Naive thymus-derived CD4-positive, alpha-beta T cell (primary cell): ENCODE data around the gene FCHO2. TPM values are rescaled to one million over a fixed set of nuclear protein-coding genes. Genes with fewer than 3 reads are reported as not detected.

ENCODE experiments used
- ATAC-seq: fragments of 150-1000 bp; cut with Tn5 transposase; 2 replicates; pipeline ENCODE4 v1.10.0; 2021; ENCODE audit warnings: mild to moderate bottlenecking, moderate library complexity
- CTCF ChIA-PET: fragments of 350-600 bp; sonication (Branson Sonifier 250); formaldehyde crosslinking; loops from one replicate; lab custom pipeline; 2021; ENCODE audit warnings: antibody characterized with exemption; lab: Charles Lee
- POLR2A ChIA-PET: fragments of 350-600 bp; sonication (Branson Sonifier 250); formaldehyde crosslinking; loops from one replicate; lab custom pipeline; 2021; ENCODE audit warnings: antibody characterized with exemption, inconsistent platforms; lab: Charles Lee
- DNase-seq, 9 donors: peaks; one replicate each; pipeline versions ENCODE4 v3.0.0 to v3.0.0-alpha.2; 2020 to 2022; ENCODE audit warnings: mixed read lengths in 1 of 9
- H3K27ac ChIP-seq: one replicate; pipeline ENCODE4 v1.7.0; 2013; ENCODE audit warnings: mild to moderate bottlenecking, low read depth, low read length, moderate library complexity
- H3K27me3 ChIP-seq, 2 donors: one replicate each; pipeline ENCODE4 v1.7.0; 2013; ENCODE audit warnings: low read length in 2 of 2, mild to moderate bottlenecking in 2 of 2, moderate library complexity in 2 of 2; ENCODE audit not compliant: control insufficient read depth in 2 of 2, insufficient read depth in 2 of 2
- H3K36me3 ChIP-seq, 3 experiments: 1 replicate in 2 of 3; 2 replicates in 1 of 3; pipeline ENCODE4 v1.7.0; 2013; ENCODE audit warnings: low read length in 3 of 3, mild to moderate bottlenecking in 3 of 3, moderate library complexity in 1 of 3; ENCODE audit not compliant: insufficient read depth in 3 of 3, control insufficient read depth in 2 of 3
- H3K4me1 ChIP-seq, 2 donors: one replicate each; pipeline ENCODE4 v1.7.0; 2013; ENCODE audit warnings: low read length in 2 of 2, mild to moderate bottlenecking in 2 of 2, moderate library complexity in 1 of 2; ENCODE audit not compliant: control insufficient read depth in 2 of 2, insufficient read depth in 2 of 2
- H3K4me3 ChIP-seq: 2 replicates; pipeline ENCODE4 v1.7.0; 2013; ENCODE audit warnings: mild to moderate bottlenecking, low read length
- H3K9me3 ChIP-seq, 3 experiments: 1 replicate in 2 of 3; 2 replicates in 1 of 3; pipeline ENCODE4 v1.7.0; 2013; ENCODE audit warnings: low read length in 3 of 3; ENCODE audit not compliant: control insufficient read depth in 2 of 3
- H3K27ac Mint-ChIP-seq, 9 donors: one replicate each; pipeline ENCODE4 v1.8.0; 2020 to 2022; ENCODE audit warnings: mixed read lengths in 9 of 9, mild to moderate bottlenecking in 8 of 9, moderate library complexity in 5 of 9, inconsistent platforms in 2 of 9
- H3K27me3 Mint-ChIP-seq, 5 donors: one replicate each; pipeline ENCODE4 v1.8.0; 2021 to 2022; ENCODE audit warnings: mixed read lengths in 5 of 5, mild to moderate bottlenecking in 1 of 5
- H3K36me3 Mint-ChIP-seq, 5 donors: one replicate each; pipeline ENCODE4 v1.8.0; 2020 to 2022; ENCODE audit warnings: mixed read lengths in 5 of 5, mild to moderate bottlenecking in 3 of 5, inconsistent platforms in 1 of 5
- H3K4me1 Mint-ChIP-seq, 7 donors: one replicate each; pipeline ENCODE4 v1.8.0; 2020 to 2022; ENCODE audit warnings: mixed read lengths in 7 of 7, mild to moderate bottlenecking in 3 of 7, inconsistent platforms in 1 of 7
- H3K4me3 Mint-ChIP-seq, 10 donors: one replicate each; pipeline ENCODE4 v1.8.0; 2020 to 2022; ENCODE audit warnings: mild to moderate bottlenecking in 10 of 10, mixed read lengths in 10 of 10, moderate library complexity in 6 of 10, inconsistent platforms in 2 of 10
- H3K9me3 Mint-ChIP-seq, 11 donors: one replicate each; pipeline ENCODE4 v1.8.0; 2020 to 2022; ENCODE audit warnings: mixed read lengths in 11 of 11, mild to moderate bottlenecking in 4 of 11, inconsistent platforms in 1 of 11, moderate library complexity in 1 of 11
- intact Hi-C, 2 donors: fragments of 100-400 bp; cut with micrococcal nuclease; formaldehyde crosslinking; loops; one replicate each; pipeline ENCODE4 v1.15.1; 2023
- polyA plus RNA-seq, 2 donors: library from polyadenylated mRNA; unstranded; fragments of 300-500 nt; fragmentation: Illumina TruSeq; gene quantifications; one replicate each; pipeline ENCODE4 v1.2.3, GENCODE V29; 2021
- total RNA-seq, 6 experiments: library from RNA in 5 of 6; stranded (reverse) in 5 of 6; gene quantifications; 1 replicate in 5 of 6; 2 replicates in 1 of 6; pipeline ENCODE4 v1.2.3 and lab custom pipeline; 2021 to 2026

The FCHO2 gene
- total and polyA plus RNA-seq, 7 experiments from 2014 or later: 0.30 to 7.1 (median 1.8) TPM

DNA sequence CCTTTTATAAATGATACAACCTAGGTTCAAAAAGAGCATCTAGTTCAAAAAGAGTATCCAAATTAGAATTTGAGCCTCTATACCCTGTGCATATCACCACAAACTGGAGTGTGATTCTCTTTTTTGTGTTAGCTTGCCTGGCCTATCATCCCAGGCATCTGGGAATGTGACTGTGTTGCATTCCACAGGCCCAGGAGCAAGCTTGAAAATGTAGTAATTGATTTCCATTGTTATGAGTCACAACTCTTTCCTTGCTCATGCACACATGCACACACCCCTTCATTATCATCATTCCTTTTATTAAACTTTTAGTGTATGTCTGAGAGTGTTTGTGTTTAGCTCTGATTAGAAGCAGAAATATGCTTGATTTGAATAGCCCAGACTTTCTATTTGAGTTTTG is 75.2 kb downstream of the FCHO2 start:
- Mint-ChIP-seq H3K9me3 (no peaks in the 10 kb centered on the region), H3K27ac (no peak overlapping the region), H3K36me3 (no peaks in the 10 kb centered on the region), H3K27me3 (peaks cover 0 to 5% (median 0%) of the 10 kb centered on the region in 5 donors), H3K4me3 (no peak overlapping the region), H3K4me1 (no peaks in the 10 kb centered on the region)
- DNase-seq: no peak
- CTCF ChIA-PET: no interaction called here
- H3K27me3 ChIP-seq: no peaks in the 10 kb centered on the region
- no peaks in the 10 kb centered on the region for H3K9me3 ChIP-seq
- intact Hi-C loops: no loop called here
- no peak overlapping the region for H3K4me3 ChIP-seq
- ATAC-seq: no peak
- POLR2A ChIA-PET: no interaction called here
- H3K4me1 ChIP-seq: no peaks in the 10 kb centered on the region
- no peak overlapping the region for H3K27ac ChIP-seq
- H3K36me3 ChIP-seq: no peaks in the 10 kb centered on the region

DNA sequence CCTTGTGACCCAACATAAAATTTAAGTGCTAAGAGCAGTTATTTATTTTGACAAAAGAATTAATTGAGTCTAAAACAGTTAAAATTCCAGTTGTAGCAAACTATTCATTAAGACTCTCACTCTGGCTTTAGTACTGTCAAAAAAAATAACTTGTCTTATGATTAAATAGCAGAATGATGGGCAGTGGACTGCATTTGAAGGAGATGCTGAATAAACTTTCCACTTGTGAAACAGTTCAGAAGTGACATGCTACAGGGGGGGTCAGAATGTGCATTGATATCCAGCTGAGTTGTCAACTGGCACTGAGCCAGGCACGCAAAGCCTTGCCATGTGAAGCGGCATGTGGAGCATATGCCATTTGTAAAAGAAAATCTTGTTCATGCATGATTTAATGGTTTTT is 76.0 kb downstream of the FCHO2 start:
- Mint-ChIP-seq H3K27ac (no peak overlapping the region), H3K4me1 (no peaks in the 10 kb centered on the region), H3K4me3 (no peak overlapping the region), H3K36me3 (no peaks in the 10 kb centered on the region), H3K27me3 (peaks cover 0 to 5% (median 0%) of the 10 kb centered on the region in 5 donors), H3K9me3 (no peaks in the 10 kb centered on the region)
- intact Hi-C loops: no loop called here
- Histone ChIP-seq H3K27ac (no peak overlapping the region), H3K36me3 (no peaks in the 10 kb centered on the region), H3K4me1 (no peaks in the 10 kb centered on the region), H3K27me3 (no peaks in the 10 kb centered on the region), H3K4me3 (no peak overlapping the region), H3K9me3 (no peaks in the 10 kb centered on the region)
- DNase-seq: no peak
- ATAC-seq: no peak
- ChIA-PET CTCF (no interaction called here), POLR2A (no interaction called here)

DNA sequence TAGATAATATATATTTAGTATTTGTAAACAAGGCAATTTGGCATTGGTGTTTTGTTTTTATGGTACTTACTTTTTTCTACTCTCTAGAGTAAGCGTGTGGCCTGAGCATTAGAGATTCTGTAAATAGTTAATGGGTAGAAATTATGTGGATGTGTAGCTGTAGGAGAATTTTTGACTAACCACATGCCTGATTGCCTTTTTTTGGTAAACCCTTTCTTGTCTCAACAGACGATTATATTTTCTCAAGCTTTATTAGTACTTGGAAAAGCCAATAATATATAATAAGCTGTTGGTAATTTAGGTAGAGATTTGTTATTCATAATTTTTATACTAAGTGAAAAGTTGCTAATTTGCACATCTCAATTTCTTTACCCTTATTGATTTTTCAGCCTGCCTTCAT is 76.8 kb downstream of the FCHO2 start:
- H3K27me3 ChIP-seq: no peaks in the 10 kb centered on the region
- H3K9me3 Mint-ChIP-seq: no peaks in the 10 kb centered on the region
- H3K4me1 ChIP-seq: no peaks in the 10 kb centered on the region
- no peaks in the 10 kb centered on the region for H3K9me3 ChIP-seq
- no peak overlapping the region for H3K4me3 ChIP-seq
- intact Hi-C loops: no loop called here
- H3K36me3 ChIP-seq: no peaks in the 10 kb centered on the region
- H3K4me3 Mint-ChIP-seq: no peak overlapping the region
- ChIA-PET CTCF (interaction anchor here (0.7 kb wide), 1 partner anchor 151 kb away, joined by 3 read pairs; no protein-coding TSS in a partner anchor), POLR2A (no interaction called here)
- ATAC-seq: no peak
- no peaks in the 10 kb centered on the region for H3K36me3 Mint-ChIP-seq
- no peak overlapping the region for H3K27ac Mint-ChIP-seq
- peaks cover 0 to 5% (median 0%) of the 10 kb centered on the region in 5 donors for H3K27me3 Mint-ChIP-seq
- no peak overlapping the region for H3K27ac ChIP-seq
- H3K4me1 Mint-ChIP-seq: no peaks in the 10 kb centered on the region
- DNase-seq: no peak

DNA sequence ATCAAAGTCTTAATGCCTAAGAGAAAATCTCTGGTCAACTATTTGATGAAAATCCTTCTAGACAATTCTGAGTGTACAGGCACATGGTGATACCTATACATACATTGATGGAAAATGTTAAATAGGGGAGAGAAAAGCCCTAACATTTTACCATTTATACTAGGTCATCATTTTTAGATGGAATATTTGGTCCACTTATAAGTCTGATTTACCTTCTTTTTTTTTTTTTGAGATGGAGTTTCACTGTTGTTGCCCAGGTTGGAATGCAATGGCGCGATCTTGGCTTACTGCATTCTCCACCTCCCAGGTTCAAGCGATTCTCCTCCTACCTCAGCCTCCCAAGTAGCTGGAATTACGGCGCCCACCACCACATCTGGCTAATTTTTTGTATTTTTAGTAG is 81.7 kb downstream of the FCHO2 start:
- no peaks in the 10 kb centered on the region for H3K27me3 ChIP-seq
- H3K27me3 Mint-ChIP-seq: peaks cover 0 to 3% (median 0%) of the 10 kb centered on the region in 5 donors
- no peak overlapping the region for H3K27ac ChIP-seq
- no peaks in the 10 kb centered on the region for H3K36me3 Mint-ChIP-seq
- no peaks in the 10 kb centered on the region for H3K9me3 ChIP-seq
- POLR2A ChIA-PET: no interaction called here
- DNase-seq (no peak), ATAC-seq (no peak)
- no peaks in the 10 kb centered on the region for H3K4me1 Mint-ChIP-seq
- no peaks in the 10 kb centered on the region for H3K36me3 ChIP-seq
- H3K4me3 ChIP-seq: no peak overlapping the region
- CTCF ChIA-PET: no interaction called here
- no peaks in the 10 kb centered on the region for H3K4me1 ChIP-seq
- H3K4me3 Mint-ChIP-seq: no peak overlapping the region
- H3K9me3 Mint-ChIP-seq: no peaks in the 10 kb centered on the region
- intact Hi-C loops: no loop called here
- no peak overlapping the region for H3K27ac Mint-ChIP-seq

DNA sequence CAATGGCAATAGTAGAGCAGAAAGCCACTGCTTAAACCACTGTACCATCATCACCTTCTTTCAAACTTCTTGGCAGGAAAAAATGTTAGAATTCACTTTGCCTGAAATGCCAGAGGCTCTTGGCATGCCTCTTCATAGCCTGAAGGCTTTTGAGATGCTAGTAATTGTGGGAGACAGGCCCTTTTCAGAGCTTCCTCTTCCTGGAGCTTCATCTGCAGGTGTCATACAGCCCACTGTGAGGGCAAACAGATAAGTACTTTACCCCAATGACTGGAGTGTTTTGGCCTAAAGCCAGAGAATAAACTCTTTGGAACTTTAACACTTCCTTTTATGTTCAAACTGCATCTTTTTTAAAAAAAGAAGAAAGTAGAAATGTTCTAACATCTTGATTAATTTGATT is 83.2 kb downstream of the FCHO2 start:
- peaks cover 0 to 9% (median 0%) of the 10 kb centered on the region in 5 donors for H3K27me3 Mint-ChIP-seq
- no peak overlapping the region for H3K4me3 ChIP-seq
- no peaks in the 10 kb centered on the region for H3K4me1 ChIP-seq
- H3K36me3 ChIP-seq: no peaks in the 10 kb centered on the region
- no peak overlapping the region for H3K27ac ChIP-seq
- ChIA-PET POLR2A (no interaction called here), CTCF (no interaction called here)
- H3K4me1 Mint-ChIP-seq: no peaks in the 10 kb centered on the region
- no peaks in the 10 kb centered on the region for H3K27me3 ChIP-seq
- no peak for DNase-seq
- H3K9me3 ChIP-seq: no peaks in the 10 kb centered on the region
- H3K9me3 Mint-ChIP-seq: no peaks in the 10 kb centered on the region
- ATAC-seq: no peak
- no peak overlapping the region for H3K27ac Mint-ChIP-seq
- H3K4me3 Mint-ChIP-seq: no peak overlapping the region
- intact Hi-C loops: no loop called here
- H3K36me3 Mint-ChIP-seq: no peaks in the 10 kb centered on the region

DNA sequence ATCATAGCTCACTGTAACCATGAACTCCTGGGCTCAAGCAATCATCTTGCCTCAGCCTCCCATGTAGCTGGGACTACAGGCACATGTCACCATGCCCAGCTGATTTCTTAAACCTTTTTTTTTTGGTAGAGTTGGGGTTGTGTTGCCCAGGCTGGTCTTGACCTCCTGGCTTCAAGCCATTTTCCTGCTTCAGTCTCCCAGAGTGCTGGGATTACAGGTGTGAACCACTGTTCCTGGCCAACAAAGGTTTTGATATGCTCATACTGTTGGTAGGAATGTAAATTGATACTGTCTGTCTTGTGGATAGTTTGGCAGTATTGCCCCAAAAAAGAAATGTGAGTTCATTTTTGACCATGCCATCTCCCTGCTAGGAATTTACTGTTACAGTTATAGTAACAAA is 87.2 kb downstream of the FCHO2 start:
- no peaks in the 10 kb centered on the region for H3K4me1 ChIP-seq
- ChIA-PET CTCF (no interaction called here), POLR2A (no interaction called here)
- no peak for ATAC-seq
- H3K27ac ChIP-seq: no peak overlapping the region
- no peaks in the 10 kb centered on the region for H3K36me3 ChIP-seq
- H3K27ac Mint-ChIP-seq: no peak overlapping the region
- intact Hi-C loops: no loop called here
- H3K27me3 ChIP-seq: no peaks in the 10 kb centered on the region
- peaks cover 0 to 5% (median 0%) of the 10 kb centered on the region in 5 donors for H3K36me3 Mint-ChIP-seq
- H3K9me3 ChIP-seq: no peaks in the 10 kb centered on the region
- no peaks in the 10 kb centered on the region for H3K4me1 Mint-ChIP-seq
- no peak for DNase-seq
- peaks cover 0 to 15% (median 0%) of the 10 kb centered on the region in 5 donors for H3K27me3 Mint-ChIP-seq
- peaks cover 0 to 10% (median 4%) of the 10 kb centered on the region in 11 donors for H3K9me3 Mint-ChIP-seq
- no peak overlapping the region for H3K4me3 ChIP-seq
- H3K4me3 Mint-ChIP-seq: no peak overlapping the region

DNA sequence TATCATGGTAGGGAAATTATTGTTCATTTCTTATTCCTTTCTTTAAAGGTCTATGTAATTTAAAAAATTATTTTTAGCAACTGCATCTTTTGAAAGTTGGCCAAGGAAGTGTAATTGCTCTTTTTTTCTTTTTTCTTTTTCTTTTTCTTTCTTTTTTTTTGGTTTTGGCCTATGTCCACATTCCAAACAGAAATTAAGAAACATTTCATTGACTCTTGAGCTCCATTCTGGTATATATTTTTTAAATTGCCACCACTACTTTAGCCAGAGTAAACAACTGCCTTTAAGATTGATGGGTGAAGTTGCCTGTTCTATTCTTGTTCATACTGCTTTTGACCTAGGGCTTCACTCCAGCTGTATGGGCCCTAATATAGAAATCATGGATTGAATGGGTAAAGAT is 88.7 kb downstream of the FCHO2 start:
- DNase-seq: no peak
- Histone ChIP-seq H3K9me3 (no peaks in the 10 kb centered on the region), H3K36me3 (no peaks in the 10 kb centered on the region), H3K4me1 (no peaks in the 10 kb centered on the region), H3K4me3 (no peak overlapping the region), H3K27me3 (no peaks in the 10 kb centered on the region), H3K27ac (no peak overlapping the region)
- H3K27ac Mint-ChIP-seq: no peak overlapping the region
- ATAC-seq: no peak
- H3K4me1 Mint-ChIP-seq: no peaks in the 10 kb centered on the region
- H3K9me3 Mint-ChIP-seq: peaks cover 0 to 10% (median 4%) of the 10 kb centered on the region in 11 donors
- intact Hi-C loops: no loop called here
- POLR2A ChIA-PET: no interaction called here
- CTCF ChIA-PET: no interaction called here
- no peak overlapping the region for H3K4me3 Mint-ChIP-seq
- peaks cover 0 to 13% (median 0%) of the 10 kb centered on the region in 5 donors for H3K27me3 Mint-ChIP-seq
- peaks cover 0 to 5% (median 0%) of the 10 kb centered on the region in 5 donors for H3K36me3 Mint-ChIP-seq
